ENCODE data around the gene LAMA2. TPM values are rescaled to one million over a fixed set of nuclear protein-coding genes. Genes with fewer than 3 reads are reported as not detected.

The LAMA2 gene
- total RNA-seq, 2 donors from 2014 or later = 3.6 to 7.5 TPM

DNA sequence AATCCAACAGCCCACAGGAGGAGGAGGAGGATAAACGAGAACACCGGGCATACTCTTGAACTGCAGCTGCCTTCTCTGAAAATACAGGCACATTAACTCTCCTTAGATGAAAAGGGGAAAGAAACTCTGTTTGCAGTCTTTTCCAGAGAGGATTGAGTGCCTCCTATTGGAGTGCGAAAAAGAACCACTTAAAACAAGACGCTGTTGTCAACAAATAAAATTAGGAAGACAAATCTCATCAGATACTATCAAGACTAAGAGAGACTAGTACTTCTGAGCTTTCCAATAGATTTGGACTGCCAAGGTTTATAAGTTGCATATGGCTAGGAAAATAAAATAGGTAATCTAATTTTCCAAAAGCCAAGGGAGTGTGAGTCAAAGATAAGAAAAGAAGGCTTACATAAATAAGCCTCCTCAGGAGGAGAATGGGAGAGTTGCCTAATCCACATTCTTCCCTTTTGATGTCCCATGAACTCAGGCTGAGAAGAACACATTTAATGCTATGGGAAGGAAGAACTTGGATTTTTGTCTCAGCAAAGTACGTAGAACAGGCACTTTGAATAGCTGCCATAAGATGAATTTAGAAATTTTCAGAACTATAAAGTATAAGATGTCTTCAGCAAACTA, 672.4 kb downstream of the LAMA2 start:
- TF ChIP-seq, protein P1, sequence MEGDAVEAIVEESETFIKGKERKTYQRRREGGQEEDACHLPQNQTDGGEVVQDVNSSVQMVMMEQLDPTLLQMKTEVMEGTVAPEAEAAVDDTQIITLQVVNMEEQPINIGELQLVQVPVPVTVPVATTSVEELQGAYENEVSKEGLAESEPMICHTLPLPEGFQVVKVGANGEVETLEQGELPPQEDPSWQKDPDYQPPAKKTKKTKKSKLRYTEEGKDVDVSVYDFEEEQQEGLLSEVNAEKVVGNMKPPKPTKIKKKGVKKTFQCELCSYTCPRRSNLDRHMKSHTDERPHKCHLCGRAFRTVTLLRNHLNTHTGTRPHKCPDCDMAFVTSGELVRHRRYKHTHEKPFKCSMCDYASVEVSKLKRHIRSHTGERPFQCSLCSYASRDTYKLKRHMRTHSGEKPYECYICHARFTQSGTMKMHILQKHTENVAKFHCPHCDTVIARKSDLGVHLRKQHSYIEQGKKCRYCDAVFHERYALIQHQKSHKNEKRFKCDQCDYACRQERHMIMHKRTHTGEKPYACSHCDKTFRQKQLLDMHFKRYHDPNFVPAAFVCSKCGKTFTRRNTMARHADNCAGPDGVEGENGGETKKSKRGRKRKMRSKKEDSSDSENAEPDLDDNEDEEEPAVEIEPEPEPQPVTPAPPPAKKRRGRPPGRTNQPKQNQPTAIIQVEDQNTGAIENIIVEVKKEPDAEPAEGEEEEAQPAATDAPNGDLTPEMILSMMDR (IDR thresholded peaks at IDR 0.05) = no peak
- Histone ChIP-seq H3K9me3 (no peaks in the 10 kb centered on the region), H3K27ac (no peak overlapping the region), H3K36me3 (no peaks in the 10 kb centered on the region), H3K9ac (ENCODE audit: low read depth in 2 of 2, low read length in 2 of 2) (no peak overlapping the region), H3K4me3 (no peak overlapping the region), H3K4me1 (no peaks in the 10 kb centered on the region), H3K27me3 (no peaks in the 10 kb centered on the region)
- intact Hi-C loops (cut with DNase I) = no loop called here
- no peak for DNase-seq

DNA sequence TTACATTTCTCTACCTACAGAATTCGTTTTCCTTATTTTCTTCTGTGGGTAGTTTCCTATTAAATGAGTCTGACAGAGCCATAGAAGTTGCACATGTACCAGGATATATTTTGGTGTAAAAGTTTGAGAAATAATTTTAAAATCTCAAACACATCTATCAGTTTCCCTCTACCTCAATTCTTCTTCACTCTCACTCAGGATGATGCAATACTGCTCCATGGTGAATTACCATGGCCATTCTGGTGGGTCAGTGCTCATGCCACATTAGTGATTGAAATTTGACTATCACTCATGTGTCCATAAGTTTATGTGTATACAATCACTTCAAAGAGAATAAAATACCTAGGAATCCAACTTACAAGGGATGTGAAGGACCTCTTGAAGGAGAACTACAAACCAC, 675.3 kb downstream of the LAMA2 start:
- no peak overlapping the region for H3K4me3 ChIP-seq
- no peak overlapping the region for H3K9ac ChIP-seq (ENCODE audit: low read depth in 2 of 2, low read length in 2 of 2)
- H3K27me3 ChIP-seq = no peaks in the 10 kb centered on the region
- H3K36me3 ChIP-seq = no peaks in the 10 kb centered on the region
- no peaks in the 10 kb centered on the region for H3K4me1 ChIP-seq
- H3K27ac ChIP-seq = no peak overlapping the region
- TF ChIP-seq, protein P1 (IDR thresholded peaks at IDR 0.05) = no peak
- DNase-seq = no peak
- intact Hi-C loops (cut with DNase I) = no loop called here
- H3K9me3 ChIP-seq = no peaks in the 10 kb centered on the region

DNA sequence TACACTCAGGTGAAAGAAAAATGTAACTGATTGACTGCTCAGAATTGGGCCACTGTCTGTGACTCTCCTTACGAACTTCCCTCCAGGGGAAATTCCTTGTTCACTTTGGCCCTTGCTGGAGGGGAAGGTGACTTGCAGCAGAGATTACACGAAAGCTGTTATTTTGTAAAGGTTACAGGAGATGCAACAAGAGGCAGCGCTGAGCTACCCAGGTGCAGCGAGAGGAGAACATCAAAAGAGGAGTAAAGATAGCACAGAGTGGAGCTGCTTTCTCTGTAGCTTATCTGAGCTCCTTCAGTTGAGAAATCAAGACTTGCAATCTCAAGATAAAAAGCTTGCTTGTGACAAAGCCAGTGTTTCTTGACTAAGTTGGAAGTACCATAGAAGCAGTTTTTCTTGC, 682.4 kb downstream of the LAMA2 start:
- no peaks in the 10 kb centered on the region for H3K36me3 ChIP-seq
- no peak overlapping the region for H3K27ac ChIP-seq
- no peaks in the 10 kb centered on the region for H3K9me3 ChIP-seq
- H3K9ac ChIP-seq (ENCODE audit: low read depth in 2 of 2, low read length in 2 of 2) = no peak overlapping the region
- TF ChIP-seq, protein P1 (IDR thresholded peaks at IDR 0.05) = no peak
- H3K4me3 ChIP-seq = no peak overlapping the region
- intact Hi-C loops (cut with DNase I) = no loop called here
- no peaks in the 10 kb centered on the region for H3K27me3 ChIP-seq
- DNase-seq = no peak
- H3K4me1 ChIP-seq = no peaks in the 10 kb centered on the region

DNA sequence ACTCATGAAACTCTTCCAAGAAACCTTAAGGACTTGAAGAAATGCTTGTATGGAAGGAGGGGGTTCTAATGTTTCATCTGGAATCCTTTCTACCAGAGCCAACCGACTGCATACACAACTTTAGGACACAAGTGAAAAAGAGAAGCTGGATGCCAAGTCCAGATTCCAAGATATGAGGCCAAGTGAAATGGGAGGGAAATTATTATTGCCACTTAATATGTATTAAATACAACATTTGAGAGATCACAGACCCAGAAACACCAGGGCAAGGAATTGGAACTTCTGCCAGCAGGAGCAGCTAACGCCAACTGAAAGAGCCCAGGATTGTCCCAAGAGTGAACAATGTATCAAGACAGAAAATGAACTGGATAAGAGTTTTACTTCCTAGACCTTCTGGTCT, 682.9 kb downstream of the LAMA2 start:
- Histone ChIP-seq H3K4me3 (no peak overlapping the region), H3K36me3 (no peaks in the 10 kb centered on the region), H3K4me1 (no peaks in the 10 kb centered on the region), H3K9me3 (no peaks in the 10 kb centered on the region), H3K27ac (no peak overlapping the region), H3K9ac (ENCODE audit: low read depth in 2 of 2, low read length in 2 of 2) (no peak overlapping the region), H3K27me3 (no peaks in the 10 kb centered on the region)
- no peak for DNase-seq
- TF ChIP-seq, protein P1 (IDR thresholded peaks at IDR 0.05) = no peak
- intact Hi-C loops (cut with DNase I) = no loop called here

Measured in colonic mucosa (tissue), 4 donors.